GM18873 (cell line): ENCODE results near the gene SPCS3.
"Not testable (repeated sequence)": the region's sequence is repeated elsewhere in the genome, so short reads cannot be mapped to it uniquely, and the experiment has no call there.

Experiments used
- ATAC-seq: cut with Tn5 transposase; IDR thresholded peaks from one replicate; pipeline ENCODE4 v1.9.1; 2021; ENCODE audit warnings: mild to moderate bottlenecking, moderate library complexity, moderate number of reproducible peaks; ENCODE audit not compliant: unreplicated experiment, low FRiP score

The SPCS3 gene

GRCh38 chr4:176302283-176303275, 17.2 kb upstream of the SPCS3 start:
- ATAC-seq, result no peak

GRCh38 chr4:176303938-176304337, 15.8 kb upstream of the SPCS3 start:
- ATAC-seq, result no peak

- no peak for ATAC-seq
Observed at GRCh38 chr4:176306837-176307665, 12.7 kb upstream of the SPCS3 start.

GRCh38 chr4:176307666-176307930, 12.2 kb upstream of the SPCS3 start:
- ATAC-seq, result no peak

GRCh38 chr4:176308441-176308840, 11.3 kb upstream of the SPCS3 start:
- no peak for ATAC-seq

GRCh38 chr4:176309046-176309445, 10.7 kb upstream of the SPCS3 start:
- peak; percentile 99 for ATAC-seq

- ATAC-seq, result no peak
Observed at GRCh38 chr4:176309772-176310171, 10.0 kb upstream of the SPCS3 start.

- ATAC-seq, result no peak
Observed at GRCh38 chr4:176313596-176314336, 6.0 kb upstream of the SPCS3 start.

- ATAC-seq, result no peak
Observed at GRCh38 chr4:176319151-176319703, 539 bp upstream of the SPCS3 start.

GRCh38 chr4:176320340-176320975, 692 bp downstream of the SPCS3 start:
- ATAC-seq, result peak; percentile 82

- ATAC-seq, result no peak
Observed at GRCh38 chr4:176320976-176321361, 1.2 kb downstream of the SPCS3 start.

- ATAC-seq, result no peak
Observed at GRCh38 chr4:176321589-176321988, 1.8 kb downstream of the SPCS3 start.

- ATAC-seq, result no peak
Observed at GRCh38 chr4:176323511-176324160, 3.9 kb downstream of the SPCS3 start.

- ATAC-seq, result not testable (repeated sequence)
Observed at GRCh38 chr4:176324876-176325275, 5.1 kb downstream of the SPCS3 start.

- ATAC-seq, result no peak
Observed at GRCh38 chr4:176333076-176333475, 13.3 kb downstream of the SPCS3 start.

- ATAC-seq, result no peak
Observed at GRCh38 chr4:176334066-176334465, 14.3 kb downstream of the SPCS3 start.

GRCh38 chr4:176335421-176335820, 15.7 kb downstream of the SPCS3 start:
- no peak for ATAC-seq

- no peak for ATAC-seq
Observed at GRCh38 chr4:176339936-176340761, 20.4 kb downstream of the SPCS3 start.
